ENCODE results near the gene FBLN7. TPM values are rescaled to one million over a fixed set of nuclear protein-coding genes. Genes with fewer than 3 reads are reported as not detected.

FBLN7 gene
- total RNA-seq, 1 experiment from 2014 or later, result 0.38 TPM

Other genes with a start within 250 kb of the FBLN7 start
- 8.3 and 8.7 TPM in 2 replicates for gene MERTK, start 239.8 kb upstream of the FBLN7 start, total RNA-seq (2014; rRNA removed; shearing (Covaris generic))
- 7.1 and 11.0 TPM in 2 replicates for gene TMEM87B, start 83.1 kb upstream of the FBLN7 start, total RNA-seq (2014; rRNA removed; shearing (Covaris generic))
- 2.1 and 5.9 TPM in 2 replicates for gene ZC3H8, start 116.7 kb downstream of the FBLN7 start, total RNA-seq (2014; rRNA removed; shearing (Covaris generic))
- 5.3 and 16.0 TPM in 2 replicates for gene ZC3H6, start 137.2 kb downstream of the FBLN7 start, total RNA-seq (2014; rRNA removed; shearing (Covaris generic))